GM12875 (cell line): Measurements from ENCODE around the gene ANKRD27.

Source experiments
- H3K4me3 ChIP-seq: one replicate; pipeline ENCODE4 v1.5.1; 2011; ENCODE audit warnings: low read depth, low read length, control low read depth
- TF ChIP-seq, protein P1 (sequence below): IDR thresholded peaks from 2 replicates; pipeline ENCODE4 v1.5.1; 2011; ENCODE audit warnings: low read depth, mild to moderate bottlenecking, control low read depth, inconsistent platforms, low read length, moderate library complexity, borderline replicate concordance; ENCODE audit not compliant: insufficient read depth

ANKRD27 gene

DNA sequence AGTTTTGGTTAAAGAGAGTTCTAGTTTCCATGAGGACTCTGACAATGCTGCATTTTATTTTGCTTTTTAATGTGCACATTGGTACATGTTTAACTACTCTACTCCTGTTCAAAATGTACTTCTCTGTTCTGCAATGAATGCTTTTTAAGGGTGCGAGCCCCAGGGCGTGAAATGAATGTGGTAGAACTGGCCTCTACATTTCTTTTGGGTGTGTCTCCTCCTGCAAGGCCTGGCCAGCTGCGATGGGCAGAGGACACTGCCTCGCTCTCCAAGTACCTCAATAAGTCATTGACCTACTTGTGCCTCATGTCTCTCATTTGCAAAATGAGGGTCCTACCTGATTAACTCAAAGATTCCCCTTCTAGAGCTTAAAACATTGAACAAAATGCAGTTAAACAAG, 7.3 kb upstream of the ANKRD27 start:
- H3K4me3 ChIP-seq: no peak overlapping the region
- TF ChIP-seq, protein P1, sequence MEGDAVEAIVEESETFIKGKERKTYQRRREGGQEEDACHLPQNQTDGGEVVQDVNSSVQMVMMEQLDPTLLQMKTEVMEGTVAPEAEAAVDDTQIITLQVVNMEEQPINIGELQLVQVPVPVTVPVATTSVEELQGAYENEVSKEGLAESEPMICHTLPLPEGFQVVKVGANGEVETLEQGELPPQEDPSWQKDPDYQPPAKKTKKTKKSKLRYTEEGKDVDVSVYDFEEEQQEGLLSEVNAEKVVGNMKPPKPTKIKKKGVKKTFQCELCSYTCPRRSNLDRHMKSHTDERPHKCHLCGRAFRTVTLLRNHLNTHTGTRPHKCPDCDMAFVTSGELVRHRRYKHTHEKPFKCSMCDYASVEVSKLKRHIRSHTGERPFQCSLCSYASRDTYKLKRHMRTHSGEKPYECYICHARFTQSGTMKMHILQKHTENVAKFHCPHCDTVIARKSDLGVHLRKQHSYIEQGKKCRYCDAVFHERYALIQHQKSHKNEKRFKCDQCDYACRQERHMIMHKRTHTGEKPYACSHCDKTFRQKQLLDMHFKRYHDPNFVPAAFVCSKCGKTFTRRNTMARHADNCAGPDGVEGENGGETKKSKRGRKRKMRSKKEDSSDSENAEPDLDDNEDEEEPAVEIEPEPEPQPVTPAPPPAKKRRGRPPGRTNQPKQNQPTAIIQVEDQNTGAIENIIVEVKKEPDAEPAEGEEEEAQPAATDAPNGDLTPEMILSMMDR: no peak

DNA sequence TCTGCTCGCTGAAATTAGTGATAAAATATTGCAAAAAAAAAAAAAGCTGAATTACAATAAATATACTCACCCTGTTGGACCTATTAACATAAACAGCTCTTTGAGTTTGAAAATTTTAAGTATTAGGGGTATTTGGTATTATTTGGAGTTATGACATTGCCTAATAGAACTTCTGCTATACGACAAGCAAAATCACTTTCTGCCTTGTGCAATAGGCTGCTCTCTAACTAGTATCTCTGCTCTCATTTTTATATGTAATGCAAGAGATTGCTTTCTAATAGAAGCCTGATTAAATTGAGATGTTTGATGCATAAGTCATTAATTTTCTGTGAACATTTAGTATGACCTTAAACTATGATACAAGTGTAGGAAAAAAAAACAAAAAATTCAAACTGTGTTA, 6.0 kb upstream of the ANKRD27 start:
- TF ChIP-seq, protein P1: no peak
- H3K4me3 ChIP-seq: no peak overlapping the region

DNA sequence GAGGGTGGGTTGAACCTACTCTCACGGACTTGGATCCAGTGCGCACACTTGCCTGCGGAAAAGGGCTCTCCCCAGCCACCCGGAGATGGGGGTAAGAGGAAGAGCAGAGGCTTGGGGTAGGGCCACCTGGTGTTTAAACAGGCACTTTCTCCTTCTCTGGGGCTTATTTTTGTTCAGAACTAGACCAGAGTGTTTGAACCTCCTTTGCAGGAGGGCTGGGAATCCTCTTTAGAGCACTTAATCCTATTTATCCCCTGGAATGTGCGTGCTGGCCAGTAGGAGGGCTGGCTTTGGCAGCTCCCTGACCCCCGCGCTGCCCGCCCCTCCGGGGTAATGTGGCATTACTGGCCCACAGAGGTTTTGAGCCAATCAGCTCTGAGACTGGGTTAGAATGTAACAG, 2.7 kb upstream of the ANKRD27 start:
- H3K4me3 ChIP-seq: no peak overlapping the region

DNA sequence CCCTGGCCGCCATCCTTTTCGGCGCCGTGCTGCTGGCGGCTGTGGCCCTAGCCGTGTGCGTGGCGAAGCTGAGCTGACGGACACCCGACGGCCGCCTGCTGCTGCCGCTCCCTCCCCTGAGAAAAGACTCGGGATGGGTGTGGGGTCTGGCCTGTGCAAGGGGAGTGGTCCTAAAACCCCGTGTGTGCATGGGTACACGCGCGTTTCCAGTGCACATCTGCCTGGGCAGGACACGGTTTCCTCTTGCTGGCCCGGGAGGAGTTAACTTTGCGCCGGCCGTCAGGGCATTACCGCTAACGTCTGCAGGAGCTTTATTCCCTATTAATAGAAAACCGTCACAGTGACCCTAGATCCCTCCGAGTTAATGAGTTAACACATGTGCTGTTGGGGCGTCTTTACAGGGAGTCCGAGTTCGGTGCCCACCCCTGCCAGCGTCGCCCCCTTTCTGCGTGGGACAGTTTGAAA, 1.9 kb upstream of the ANKRD27 start:
- TF ChIP-seq, protein P1: no peak
- no peak overlapping the region for H3K4me3 ChIP-seq

More for the DNA sequence above, 2.7 kb upstream of the ANKRD27 start:
- TF ChIP-seq, protein P1: no peak

DNA sequence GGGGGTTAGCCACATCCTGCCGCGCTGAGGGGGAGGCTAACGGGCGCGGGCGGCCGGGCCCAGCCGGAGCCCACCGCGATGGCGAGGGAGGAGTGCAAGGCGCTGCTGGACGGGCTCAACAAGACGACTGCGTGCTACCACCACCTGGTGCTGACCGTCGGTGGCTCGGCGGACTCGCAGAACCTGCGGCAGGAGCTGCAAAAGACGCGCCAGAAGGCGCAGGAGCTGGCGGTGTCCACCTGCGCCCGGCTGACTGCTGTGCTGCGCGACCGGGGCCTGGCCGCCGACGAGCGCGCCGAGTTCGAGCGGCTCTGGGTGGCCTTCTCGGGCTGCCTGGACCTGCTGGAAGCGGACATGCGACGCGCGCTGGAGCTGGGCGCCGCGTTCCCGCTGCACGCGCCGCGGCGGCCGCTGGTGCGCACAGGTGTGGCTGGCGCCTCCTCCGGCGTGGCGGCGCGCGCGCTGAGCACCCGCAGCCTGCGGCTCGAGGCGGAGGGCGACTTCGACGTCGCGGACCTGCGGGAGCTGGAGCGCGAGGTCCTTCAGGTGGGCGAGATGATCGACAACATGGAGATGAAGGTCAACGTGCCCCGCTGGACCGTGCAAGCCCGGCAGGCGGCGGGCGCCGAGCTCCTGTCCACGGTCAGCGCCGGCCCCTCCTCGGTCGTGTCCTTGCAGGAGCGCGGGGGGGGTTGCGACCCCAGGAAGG, 1.4 kb upstream of the ANKRD27 start:
- TF ChIP-seq, protein P1: no peak
- H3K4me3 ChIP-seq: peak overlapping the region; percentile 79

DNA sequence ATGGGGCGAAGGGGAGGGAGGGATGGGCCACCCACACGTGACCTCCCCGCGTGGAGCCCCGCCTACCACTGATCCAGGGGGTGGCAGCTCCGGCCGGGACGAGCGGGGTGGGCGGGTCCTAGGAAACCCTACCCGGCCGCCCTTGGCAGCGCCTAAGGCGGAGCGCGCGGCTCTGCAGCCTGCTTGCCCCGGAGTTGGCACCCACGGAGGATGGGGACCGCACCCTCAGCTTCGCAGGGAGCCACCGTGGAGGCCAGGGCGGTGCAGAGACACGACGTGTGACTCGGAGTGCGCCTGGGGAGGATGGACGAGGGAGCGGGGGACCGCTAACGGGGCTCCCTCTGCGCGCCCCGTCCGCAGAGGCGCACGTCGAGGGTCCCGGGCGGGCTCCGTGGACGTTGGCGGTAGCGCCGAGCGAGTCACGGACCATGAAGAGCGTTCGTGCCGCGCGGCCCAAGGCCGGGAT, 773 bp upstream of the ANKRD27 start, which contains the start of gene RGS9BP:
RGS9BP (plus strand) TSS at position 129 of the 466 bp plus-strand sequence. CDS start 416 bp downstream, outside the sequence.
- TF ChIP-seq, protein P1: no peak

More for the DNA sequence above, 773 bp upstream of the ANKRD27 start, which contains the start of gene RGS9BP:
- H3K4me3 ChIP-seq: peak within 1 kb of the TSS; percentile 83
